IPS-15b (cell line): Measurements from ENCODE around the gene ERBB4.

ENCODE experiments used
- H3K27me3 ChIP-seq: one replicate; pipeline ENCODE4 v1.6.1; 2013; ENCODE audit warnings: low read length; ENCODE audit not compliant: control insufficient read depth, insufficient read depth
- H3K36me3 ChIP-seq: one replicate; pipeline ENCODE4 v1.6.1; 2013; ENCODE audit warnings: low read length; ENCODE audit not compliant: control insufficient read depth, insufficient read depth
- H3K4me1 ChIP-seq: one replicate; pipeline ENCODE4 v1.6.1; 2013; ENCODE audit warnings: mild to moderate bottlenecking, low read length; ENCODE audit not compliant: control insufficient read depth, insufficient read depth
- H3K4me3 ChIP-seq: one replicate; pipeline ENCODE4 v1.5.1; 2013; ENCODE audit warnings: low read depth, low read length
- H3K9ac ChIP-seq: one replicate; pipeline ENCODE4 v1.6.1; 2013; ENCODE audit warnings: low read depth, mild to moderate bottlenecking, low read length
- H3K9me3 ChIP-seq: one replicate; pipeline ENCODE4 v1.6.1; 2013; ENCODE audit warnings: mild to moderate bottlenecking, low read length; ENCODE audit not compliant: control insufficient read depth, insufficient read depth

ERBB4 gene

DNA sequence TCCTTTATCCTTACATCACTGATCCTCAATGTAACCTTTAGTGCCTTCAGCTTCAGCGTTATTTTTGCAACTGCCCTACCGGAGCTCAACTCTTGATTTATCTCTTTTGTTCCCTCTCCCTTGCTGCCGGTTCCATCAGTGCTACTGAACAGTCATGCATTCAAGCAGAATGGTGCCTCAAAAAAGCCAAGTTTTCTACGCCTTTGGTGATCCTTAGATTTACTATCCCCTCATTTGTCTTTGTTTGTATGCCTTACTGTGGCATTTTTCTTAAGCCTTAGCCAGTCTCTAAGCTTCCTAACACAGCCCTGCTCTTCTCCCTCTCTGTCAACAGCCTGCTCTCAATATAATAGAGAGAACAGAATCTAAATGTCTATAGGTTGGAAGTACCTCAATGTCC lies 1134.5 kb downstream of the ERBB4 start:
- no peaks in the 10 kb centered on the region for H3K27me3 ChIP-seq
- no peak overlapping the region for H3K9ac ChIP-seq
- no peaks in the 10 kb centered on the region for H3K9me3 ChIP-seq
- H3K36me3 ChIP-seq: no peaks in the 10 kb centered on the region
- H3K4me1 ChIP-seq: no peaks in the 10 kb centered on the region
- no peak overlapping the region for H3K4me3 ChIP-seq

DNA sequence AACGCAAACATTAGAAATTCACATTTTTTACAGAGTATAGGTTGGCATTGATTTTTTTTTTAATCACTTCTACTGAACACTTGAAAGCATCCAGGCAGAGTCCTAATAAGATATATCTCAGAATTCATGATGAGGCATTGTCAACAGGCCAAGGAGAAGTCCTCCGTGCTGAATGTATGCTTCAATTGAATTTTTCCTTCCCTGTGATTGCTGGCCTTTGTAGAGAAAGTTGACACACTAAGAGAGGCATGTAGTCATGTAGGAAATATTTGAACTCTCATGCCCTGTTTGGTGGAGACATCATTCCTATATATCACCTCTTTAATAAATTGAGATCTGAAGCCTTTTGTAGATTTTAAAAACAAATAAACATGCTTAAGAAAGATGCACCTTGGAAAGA lies 1137.3 kb downstream of the ERBB4 start:
- H3K9me3 ChIP-seq: no peaks in the 10 kb centered on the region
- H3K9ac ChIP-seq: no peak overlapping the region

DNA sequence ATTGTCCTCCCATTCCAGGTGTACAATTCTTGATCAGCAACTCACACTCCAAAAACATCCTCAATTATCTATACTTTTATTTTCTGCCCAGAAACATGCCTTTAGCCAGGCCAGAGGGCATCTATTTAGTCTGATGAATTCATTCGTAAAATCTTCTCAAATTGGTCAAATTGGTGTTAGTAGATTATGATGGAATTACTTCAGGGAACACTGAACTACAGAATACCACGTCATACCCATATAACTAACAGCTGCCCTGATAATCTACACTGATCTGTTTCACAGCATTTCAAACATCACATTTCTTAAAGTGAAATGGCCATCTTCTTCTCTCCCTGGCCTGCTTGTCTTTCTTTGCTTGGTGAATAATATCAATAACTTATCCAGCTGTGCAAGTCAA lies 1140.8 kb downstream of the ERBB4 start:
- H3K4me3 ChIP-seq: no peak overlapping the region
- H3K36me3 ChIP-seq: no peaks in the 10 kb centered on the region
- H3K9ac ChIP-seq: no peak overlapping the region
- H3K27me3 ChIP-seq: no peaks in the 10 kb centered on the region
- no peaks in the 10 kb centered on the region for H3K9me3 ChIP-seq
- no peaks in the 10 kb centered on the region for H3K4me1 ChIP-seq

More for the DNA sequence above, 1137.3 kb downstream of the ERBB4 start:
- no peaks in the 10 kb centered on the region for H3K4me1 ChIP-seq
- H3K4me3 ChIP-seq: no peak overlapping the region
- H3K27me3 ChIP-seq: no peaks in the 10 kb centered on the region
- no peaks in the 10 kb centered on the region for H3K36me3 ChIP-seq

DNA sequence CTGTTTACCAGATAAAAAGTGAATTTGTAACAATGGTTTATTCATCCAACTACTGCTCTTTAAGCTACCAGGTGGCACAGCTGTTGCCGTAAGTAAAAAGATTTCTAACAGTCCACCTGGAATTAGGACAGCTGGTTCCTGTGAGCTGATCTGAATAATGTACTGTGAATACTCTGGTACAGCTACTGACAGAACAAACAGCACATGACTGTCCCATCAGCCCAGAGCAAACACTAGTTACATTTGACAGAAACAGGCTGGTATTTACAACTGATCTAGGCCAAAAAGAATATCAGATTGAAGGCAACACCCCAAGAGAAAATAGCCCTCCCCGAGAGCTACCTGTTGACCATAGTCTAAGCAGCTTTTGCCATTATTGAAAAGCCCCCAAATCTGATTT lies 1141.8 kb downstream of the ERBB4 start:
- Histone ChIP-seq H3K36me3 (no peaks in the 10 kb centered on the region), H3K9ac (no peak overlapping the region), H3K4me1 (no peaks in the 10 kb centered on the region), H3K27me3 (no peaks in the 10 kb centered on the region), H3K9me3 (no peaks in the 10 kb centered on the region), H3K4me3 (no peak overlapping the region)

DNA sequence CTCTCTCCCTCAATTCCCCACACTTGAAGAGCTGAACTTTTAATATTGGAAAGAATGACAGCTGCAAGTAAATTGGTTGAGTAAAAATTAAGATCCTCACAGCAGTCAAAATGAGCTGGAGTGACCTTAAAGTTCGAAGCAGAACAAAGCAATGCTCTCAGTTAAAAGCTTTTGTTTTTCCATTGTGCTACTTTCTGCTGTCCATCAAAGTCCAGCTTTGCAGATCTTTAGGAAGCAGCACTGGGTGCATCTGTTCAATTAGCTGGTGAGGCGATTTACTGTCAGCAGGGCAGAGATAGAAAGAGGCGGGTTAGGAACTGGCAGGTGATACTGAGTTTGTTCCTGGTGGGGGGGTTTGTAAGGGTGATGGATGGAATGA lies 1147.4 kb downstream of the ERBB4 start:
- Histone ChIP-seq H3K36me3 (no peaks in the 10 kb centered on the region), H3K4me3 (no peak overlapping the region)

DNA sequence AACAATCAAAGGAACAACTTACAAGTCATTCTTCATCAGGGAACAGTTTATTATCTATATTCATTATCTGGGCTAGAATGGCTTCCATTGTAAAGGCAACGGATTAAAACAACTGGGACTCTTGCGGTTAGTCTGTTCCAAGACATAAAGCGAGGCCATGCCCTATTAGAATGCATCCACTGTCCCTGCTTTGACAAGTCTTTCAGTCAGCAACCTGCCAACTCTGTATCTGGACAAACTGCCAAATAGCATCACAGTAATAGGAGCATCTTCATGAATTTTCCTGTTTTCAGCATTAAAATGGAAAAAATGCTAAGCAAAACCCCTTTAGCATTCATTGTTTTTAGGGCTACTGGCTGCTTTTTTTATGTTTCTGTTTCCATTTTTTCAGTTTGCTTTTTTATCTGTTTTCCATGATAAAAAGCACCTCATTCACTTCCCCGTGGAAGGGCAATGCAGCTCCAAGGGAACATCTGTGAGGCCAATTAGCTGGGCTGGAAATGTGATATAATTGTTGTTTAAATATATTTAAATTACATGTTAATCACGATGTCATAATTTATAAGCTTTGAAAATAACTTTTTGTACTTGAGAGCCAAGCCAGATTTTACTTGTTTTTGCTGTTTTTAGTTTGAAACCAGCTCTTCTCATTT lies 1147.9 kb downstream of the ERBB4 start:
- Histone ChIP-seq H3K36me3 (no peaks in the 10 kb centered on the region), H3K4me1 (peaks cover 6% of the 10 kb centered on the region), H3K4me3 (no peak overlapping the region), H3K9ac (no peak overlapping the region), H3K9me3 (no peaks in the 10 kb centered on the region), H3K27me3 (no peaks in the 10 kb centered on the region)

More for the DNA sequence above, 1147.4 kb downstream of the ERBB4 start:
- H3K4me1 ChIP-seq: peaks cover 6% of the 10 kb centered on the region
- no peaks in the 10 kb centered on the region for H3K9me3 ChIP-seq
- H3K9ac ChIP-seq: no peak overlapping the region
- H3K27me3 ChIP-seq: no peaks in the 10 kb centered on the region

DNA sequence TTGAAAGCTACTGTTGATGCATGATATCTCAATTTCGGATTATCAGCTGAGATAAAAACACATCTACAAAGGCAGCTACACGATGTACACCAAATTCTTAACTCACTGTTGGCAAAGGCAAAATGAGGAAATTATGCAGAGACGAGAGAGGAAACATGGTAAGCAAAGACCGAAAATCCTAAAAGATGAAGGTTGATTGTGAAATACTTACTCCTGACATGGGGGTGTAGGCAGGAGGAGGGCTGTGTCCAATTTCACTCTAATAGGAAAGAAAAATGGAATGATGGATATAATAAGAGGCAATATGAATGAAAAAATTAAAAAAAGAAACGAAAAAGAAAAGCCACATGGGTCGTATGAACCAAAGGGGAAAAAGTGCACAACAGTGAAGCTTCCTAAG lies 1150.9 kb downstream of the ERBB4 start:
- Histone ChIP-seq H3K27me3 (no peaks in the 10 kb centered on the region), H3K9ac (no peak overlapping the region), H3K9me3 (no peaks in the 10 kb centered on the region), H3K36me3 (no peaks in the 10 kb centered on the region), H3K4me1 (peaks cover 6% of the 10 kb centered on the region), H3K4me3 (no peak overlapping the region)

DNA sequence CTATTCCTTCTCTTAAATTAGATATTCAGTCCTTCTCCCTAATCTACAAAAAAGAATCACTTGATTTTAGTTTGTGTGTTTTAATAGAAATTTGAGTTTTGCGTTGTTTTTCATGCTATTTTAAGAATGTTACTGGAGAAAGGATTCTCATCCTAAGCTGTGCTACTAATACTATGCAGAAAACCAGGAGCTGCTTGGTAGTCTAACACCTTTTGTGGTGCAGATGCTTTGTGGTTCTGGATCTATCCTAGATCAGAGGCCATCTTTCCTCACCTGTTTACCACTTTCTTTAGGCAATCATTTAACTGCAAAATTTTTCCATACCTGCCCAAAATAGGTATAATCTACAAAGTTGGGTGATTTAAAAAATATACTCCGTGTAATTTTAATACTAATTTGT lies 1158.6 kb downstream of the ERBB4 start:
- Histone ChIP-seq H3K27me3 (no peaks in the 10 kb centered on the region), H3K36me3 (no peaks in the 10 kb centered on the region), H3K4me1 (peaks cover 3% of the 10 kb centered on the region), H3K9ac (no peak overlapping the region), H3K9me3 (no peaks in the 10 kb centered on the region), H3K4me3 (no peak overlapping the region)

DNA sequence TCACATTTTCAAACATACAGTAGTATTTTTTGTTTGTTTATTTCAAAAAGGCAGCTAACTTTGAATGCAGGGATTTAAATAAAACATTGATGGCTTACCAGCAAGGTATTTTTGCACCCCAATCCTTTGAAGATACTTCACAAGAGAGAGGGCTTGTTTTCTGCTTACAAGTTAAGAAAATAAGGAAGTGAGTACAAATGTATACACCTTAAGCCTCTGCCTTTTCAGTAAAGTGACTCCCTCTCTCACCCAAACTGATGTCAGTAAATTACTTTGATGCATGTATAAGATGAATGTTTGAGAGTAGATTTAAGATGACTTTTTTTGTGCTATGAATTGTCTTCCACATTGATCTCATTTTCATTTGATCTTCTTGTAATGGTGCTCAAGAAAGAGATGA lies 1162.2 kb downstream of the ERBB4 start:
- no peak overlapping the region for H3K4me3 ChIP-seq
- no peaks in the 10 kb centered on the region for H3K9me3 ChIP-seq
- H3K9ac ChIP-seq: no peak overlapping the region
- no peaks in the 10 kb centered on the region for H3K27me3 ChIP-seq
- no peaks in the 10 kb centered on the region for H3K36me3 ChIP-seq
- H3K4me1 ChIP-seq: peaks cover 3% of the 10 kb centered on the region

DNA sequence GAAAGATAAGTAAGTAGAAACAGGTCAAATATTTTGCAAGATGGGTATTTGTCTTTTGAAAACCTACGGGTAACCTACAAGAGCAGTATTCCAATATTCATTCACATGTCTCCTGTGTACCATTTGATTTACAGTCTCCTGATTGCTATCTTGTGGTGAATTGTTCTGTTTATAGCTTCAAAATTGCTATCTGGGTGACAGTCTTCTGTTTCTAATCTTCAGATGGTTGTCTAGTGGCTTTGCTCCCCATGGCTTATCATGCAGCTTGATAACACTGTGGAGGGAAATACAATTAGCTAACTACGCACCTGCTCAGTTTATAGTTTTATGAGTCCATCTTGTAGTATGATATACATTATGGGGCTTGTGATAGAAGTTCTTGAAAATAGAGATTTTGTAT lies 1165.4 kb downstream of the ERBB4 start:
- Histone ChIP-seq H3K27me3 (no peaks in the 10 kb centered on the region), H3K4me1 (no peaks in the 10 kb centered on the region), H3K9ac (no peak overlapping the region), H3K36me3 (no peaks in the 10 kb centered on the region), H3K9me3 (no peaks in the 10 kb centered on the region), H3K4me3 (no peak overlapping the region)

DNA sequence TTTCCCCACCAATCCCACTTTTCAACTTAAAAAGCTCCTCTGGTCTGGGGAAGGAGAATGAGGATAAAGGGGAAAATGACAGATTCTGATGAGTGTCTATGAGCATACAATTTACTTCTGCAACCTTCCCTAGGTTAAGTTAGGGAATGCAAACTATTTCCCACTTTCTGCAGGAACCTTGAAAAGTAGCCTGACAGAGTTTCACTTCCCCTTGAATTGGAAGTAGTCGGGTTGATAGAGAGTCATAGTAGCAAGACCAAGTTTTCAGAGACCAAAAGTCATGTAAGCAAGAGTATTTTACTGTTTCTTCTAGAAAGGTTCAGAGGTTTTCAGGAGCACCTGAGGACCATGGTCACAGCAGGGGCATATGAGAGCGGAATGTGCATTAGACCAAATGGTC lies 1167.1 kb downstream of the ERBB4 start:
- Histone ChIP-seq H3K9ac (no peak overlapping the region), H3K4me1 (peaks cover 3% of the 10 kb centered on the region), H3K36me3 (no peaks in the 10 kb centered on the region), H3K4me3 (no peak overlapping the region), H3K9me3 (no peaks in the 10 kb centered on the region), H3K27me3 (no peaks in the 10 kb centered on the region)

DNA sequence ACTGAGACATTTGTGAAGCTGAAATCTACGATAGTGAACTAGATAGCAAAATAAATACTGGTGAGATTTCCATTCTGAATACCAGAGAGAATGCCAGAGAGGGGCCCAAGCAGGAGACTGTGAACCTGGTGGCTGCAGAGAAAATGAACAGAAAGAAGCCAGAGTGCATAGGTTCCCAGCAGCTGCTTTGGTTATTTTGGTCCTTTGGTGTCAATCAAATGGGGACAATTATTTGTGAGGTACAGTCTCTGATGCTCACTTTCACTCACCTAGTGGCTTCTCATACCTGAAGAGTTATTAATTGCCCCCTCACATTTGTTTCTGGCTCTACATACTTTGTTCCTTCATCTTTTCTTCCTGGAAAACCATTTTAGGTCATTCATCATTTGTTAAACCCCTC lies 1170.1 kb downstream of the ERBB4 start:
- H3K36me3 ChIP-seq: no peaks in the 10 kb centered on the region
- no peaks in the 10 kb centered on the region for H3K9me3 ChIP-seq
- H3K4me1 ChIP-seq: peaks cover 6% of the 10 kb centered on the region
- H3K9ac ChIP-seq: no peak overlapping the region
- no peaks in the 10 kb centered on the region for H3K27me3 ChIP-seq
- no peak overlapping the region for H3K4me3 ChIP-seq
